DMS114 treated with DMSO at 0.1 percent for 48 hours (cell line): ENCODE measurements around the gene MT2A.

Source experiments
- DNase-seq: peaks from one replicate; lab custom pipeline; 2025; ENCODE audit not compliant: unreplicated experiment; lab: John Stamatoyannopoulos, UW

Gene MT2A

DNA sequence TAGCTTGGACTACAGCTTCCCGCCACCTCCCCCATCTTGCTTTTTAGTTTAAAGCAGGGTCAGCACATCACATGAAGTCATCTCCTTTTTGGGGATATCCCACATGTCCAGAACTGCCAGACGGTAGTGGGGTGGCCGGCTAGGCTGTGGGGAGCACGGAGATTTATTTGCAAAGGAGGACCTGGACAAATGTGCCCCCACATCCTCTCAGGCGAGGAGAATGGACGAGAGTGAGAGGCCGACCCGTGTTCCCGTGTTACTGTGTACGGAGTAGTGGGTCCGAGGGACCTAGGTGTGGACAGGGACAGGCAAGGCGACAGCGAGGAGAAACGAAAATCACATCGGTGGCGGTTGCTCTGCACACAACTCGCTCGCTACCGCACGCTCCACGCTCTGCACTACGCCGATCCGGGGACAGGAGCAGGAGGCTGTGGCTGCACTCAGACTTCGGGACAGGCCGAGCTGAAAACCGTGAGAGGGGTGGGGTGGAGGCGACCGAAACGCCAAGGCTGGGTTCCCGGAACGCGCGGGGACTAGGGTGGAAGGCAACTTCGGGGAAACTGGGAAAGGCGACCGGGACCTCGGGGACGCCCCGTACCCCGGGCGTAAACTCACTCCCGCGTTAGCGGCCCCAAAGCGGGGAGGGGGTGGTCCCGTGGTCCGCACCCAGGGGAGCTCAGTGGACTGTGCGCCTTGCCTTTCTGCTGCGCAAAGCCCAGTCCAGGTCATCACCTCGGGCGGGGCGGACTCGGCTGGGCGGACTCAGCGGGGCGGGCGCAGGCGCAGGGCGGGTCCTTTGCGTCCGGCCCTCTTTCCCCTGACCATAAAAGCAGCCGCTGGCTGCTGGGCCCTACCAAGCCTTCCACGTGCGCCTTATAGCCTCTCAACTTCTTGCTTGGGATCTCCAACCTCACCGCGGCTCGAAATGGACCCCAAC is 29.7 kb downstream of the MT2A start, which contains the start of gene MT1A:
TSS of gene MT1A (plus strand) at position 853 of the 937 bp plus-strand sequence. CDS start at position 926, 73 bp downstream.
- DNase-seq = peak; percentile 67

DNA sequence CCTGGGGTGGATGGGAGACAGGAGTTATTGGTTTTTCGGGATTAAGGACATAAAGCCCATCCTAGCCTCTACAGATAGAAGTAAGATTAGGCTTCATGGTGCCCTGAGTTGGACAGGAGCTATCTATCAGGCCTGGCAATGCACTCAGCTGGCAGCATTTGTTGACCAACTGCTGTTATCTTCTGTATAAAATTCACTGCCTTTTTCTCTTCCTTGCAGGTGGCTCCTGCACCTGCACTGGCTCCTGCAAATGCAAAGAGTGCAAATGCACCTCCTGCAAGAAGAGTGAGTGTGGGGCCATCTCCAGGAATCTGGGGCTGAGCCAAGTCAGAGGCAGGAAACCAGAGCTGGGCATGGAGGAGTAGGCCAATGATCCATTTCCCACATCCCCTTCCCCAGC is 30.7 kb downstream of the MT2A start:
- no peak for DNase-seq

- DNase-seq = no peak
Observed at GRCh38 chr16:56640076-56640475, 31.7 kb downstream of the MT2A start.

DNA sequence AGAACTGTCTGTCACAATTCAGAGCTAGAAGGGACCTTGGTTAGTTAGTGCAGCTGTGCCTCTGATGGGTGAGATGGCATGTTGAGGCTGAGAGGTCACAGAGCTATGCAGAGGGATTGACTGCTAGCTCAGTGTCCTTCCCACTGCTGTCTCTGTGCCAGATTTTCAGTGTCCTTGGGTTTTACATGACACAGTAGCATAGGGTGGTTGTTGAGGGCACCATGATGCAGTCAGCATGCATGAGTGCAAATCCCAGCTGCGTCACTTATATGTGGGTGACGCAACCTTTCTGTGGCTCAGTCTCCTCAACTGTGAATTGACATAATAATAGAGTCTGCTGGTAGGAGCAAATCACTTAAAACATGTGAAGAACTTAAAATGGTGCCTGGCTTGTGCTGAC is 32.8 kb downstream of the MT2A start:
- no peak for DNase-seq

DNA sequence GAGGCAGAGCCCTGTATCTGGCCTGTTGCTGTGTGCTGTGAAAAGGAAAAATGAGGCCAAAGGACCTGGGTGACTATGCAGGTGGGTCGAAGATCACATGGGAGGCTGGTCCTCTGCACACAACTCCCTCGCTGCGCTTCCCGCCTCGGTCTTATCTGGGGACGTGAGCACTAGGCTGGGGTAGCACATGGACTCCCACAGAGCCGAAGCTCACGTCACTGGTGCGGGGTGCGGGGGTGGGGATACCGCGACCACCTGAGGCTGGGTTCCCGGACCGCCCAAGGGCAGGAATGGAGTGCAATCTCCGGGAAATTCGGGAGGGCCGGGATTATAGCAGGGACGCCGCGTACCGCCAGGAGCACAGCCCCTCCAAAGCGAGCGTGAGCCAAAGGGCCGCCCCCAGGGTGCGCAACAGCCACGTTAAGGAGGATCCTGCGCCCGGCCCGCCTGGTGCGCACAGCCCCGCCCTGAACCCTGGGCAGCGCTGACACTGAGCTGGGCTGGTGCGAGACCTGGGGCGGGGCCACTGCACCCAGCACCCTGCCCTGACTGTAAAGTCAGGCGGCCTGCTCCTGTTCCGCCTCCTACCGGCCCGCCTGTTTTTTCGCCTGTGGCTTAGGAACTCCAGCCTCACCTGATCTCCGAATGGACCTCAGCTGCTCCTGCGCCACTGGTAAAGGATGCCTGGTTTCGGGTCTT is 34.8 kb downstream of the MT2A start:
- no peak for DNase-seq

DNA sequence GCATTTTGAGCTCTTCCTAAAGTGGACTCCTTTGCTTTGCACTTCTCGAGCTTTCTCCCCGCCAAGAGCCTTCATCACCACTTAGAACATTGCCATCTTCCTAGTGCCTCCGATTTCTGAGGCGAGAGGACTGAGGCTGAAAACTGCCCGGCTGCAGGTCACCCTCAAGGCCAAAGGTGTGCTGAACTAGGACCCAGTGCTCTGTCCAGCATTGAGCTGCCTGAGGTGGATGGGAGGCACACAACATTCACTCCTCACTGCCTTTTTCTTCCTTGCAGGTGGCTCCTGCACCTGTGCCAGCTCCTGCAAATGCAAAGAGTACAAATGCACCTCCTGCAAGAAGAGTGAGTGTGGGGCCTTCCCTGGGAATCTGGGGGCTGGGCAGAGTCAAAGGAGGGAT is 35.4 kb downstream of the MT2A start:
- no peak for DNase-seq

- DNase-seq = no peak
Observed at GRCh38 chr16:56645311-56645710, 36.9 kb downstream of the MT2A start.

- DNase-seq = no peak
Observed at GRCh38 chr16:56645838-56646237, 37.5 kb downstream of the MT2A start.

GRCh38 chr16:56647641-56648431 is 39.5 kb downstream of the MT2A start:
- DNase-seq = no peak

DNA sequence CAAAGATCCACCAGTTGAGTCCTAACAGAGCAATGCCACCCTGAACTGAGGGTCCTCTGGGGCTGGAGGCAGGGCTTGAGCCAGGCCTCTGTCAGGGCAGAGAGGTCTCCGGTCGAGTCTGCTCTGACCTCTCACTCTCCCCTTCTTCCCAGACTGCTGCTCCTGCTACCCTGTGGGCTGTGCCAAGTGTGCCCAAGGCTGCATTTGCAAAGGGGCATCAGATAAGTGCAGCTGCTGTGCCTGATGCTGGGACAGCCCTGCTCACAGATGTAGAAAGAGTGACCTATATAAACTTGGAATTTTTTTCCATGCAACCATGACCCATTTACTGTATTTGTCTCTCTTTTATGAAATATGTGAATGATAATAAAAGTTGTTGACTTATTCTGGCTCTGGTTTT is 40.9 kb downstream of the MT2A start:
- DNase-seq = no peak

- no peak for DNase-seq
Observed at GRCh38 chr16:56649820-56650219, 41.4 kb downstream of the MT2A start.

DNA sequence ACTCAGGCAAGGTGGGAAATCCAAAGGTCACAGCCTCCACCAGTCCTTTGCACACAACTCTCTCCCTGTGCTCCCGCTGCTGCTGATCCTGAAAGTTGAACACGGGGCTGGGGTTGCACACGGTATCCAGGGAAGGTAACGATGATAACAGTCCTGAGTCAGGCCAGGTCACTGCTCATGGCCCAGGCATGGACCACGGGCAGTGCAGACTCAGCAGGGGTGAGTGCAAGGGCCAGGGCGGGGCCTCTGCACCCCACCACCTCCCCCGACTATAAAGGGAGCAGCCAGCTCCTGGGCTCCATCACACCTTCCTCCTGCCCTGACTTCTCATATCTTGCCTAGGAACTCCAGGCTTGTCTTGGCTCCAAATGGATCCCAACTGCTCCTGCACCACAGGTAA is 43.2 kb downstream of the MT2A start, which contains the start of gene MT1B:
TSS of gene MT1B (plus strand) at position 301 of the 400 bp plus-strand sequence. CDS start at position 369, 68 bp downstream.
- no peak for DNase-seq

DNA sequence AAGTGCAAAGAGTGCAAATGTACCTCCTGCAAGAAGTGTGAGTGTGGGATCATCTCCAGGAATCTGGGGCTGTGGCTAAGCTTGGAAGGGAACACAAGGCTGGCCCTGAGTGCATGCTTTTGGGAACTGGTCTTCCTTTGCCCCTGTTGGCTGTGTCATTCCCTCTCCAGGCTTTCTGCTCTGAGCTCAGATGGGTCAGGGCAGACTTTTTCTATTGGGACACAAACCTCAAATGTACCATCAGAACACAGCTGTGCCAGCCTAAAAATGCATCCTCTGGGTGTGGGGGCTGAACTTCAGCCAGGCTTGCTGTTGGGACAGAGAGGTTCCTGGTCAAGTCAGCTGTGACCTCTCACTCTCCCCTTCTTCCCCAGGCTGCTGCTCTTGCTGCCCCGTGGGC is 44.2 kb downstream of the MT2A start:
- no peak for DNase-seq

DNA sequence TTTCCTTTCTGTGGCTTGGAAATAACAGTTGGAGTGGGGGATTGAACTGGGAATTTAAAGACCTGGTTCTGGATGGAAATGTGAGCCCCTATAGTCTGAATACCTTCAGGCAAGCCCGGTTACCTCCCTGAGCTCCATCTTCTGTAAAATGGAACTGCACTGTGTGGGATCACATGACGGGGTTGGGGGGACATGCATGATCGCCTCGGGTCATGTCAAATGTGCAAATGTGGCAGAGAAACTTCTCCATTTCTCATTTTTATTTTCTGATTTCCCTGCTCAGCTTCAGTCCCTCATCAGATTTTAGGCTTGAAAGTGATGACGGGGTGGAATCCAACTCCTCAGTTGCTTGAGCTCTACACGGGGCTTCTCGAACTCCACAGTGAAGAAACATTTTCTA is 44.8 kb downstream of the MT2A start:
- DNase-seq = no peak

DNA sequence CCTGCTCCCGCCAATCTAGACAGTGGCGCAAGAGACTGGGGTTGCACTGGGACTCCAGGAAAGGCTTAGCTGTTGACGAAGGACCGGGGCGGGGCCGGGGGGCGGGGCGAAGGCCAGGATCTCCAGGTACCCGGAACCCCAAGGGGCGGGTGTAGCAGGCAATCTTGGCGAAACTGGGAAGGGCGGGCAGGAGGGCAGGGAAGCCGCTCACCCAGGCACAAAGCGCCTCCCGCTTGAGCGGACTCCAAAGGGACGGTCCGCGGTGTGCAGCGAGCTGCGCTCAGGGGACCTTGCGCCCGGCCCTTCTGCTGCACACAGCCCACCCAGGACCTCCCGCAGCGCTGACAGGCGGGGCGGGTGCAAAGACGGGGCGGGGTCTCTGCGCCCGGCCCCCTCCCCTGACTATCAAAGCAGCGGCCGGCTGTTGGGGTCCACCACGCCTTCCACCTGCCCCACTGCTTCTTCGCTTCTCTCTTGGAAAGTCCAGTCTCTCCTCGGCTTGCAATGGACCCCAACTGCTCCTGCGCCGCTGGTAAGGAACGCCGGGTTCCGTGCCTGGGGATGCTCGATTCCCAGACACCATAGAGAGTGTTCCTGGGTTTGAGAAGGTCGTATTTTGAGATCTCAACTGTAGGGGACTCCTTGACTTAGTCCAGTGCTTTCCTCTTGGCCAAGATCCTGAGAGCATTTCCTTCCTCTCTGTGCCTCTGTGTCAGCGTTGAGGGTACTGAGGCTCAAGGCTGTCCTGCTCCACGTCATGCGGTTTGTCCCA is 49.4 kb downstream of the MT2A start, which contains the start of gene MT1F:
TSS of gene MT1F (plus strand) at position 405 of the 772 bp plus-strand sequence. CDS start at position 505, 100 bp downstream.
- peak; percentile 53 for DNase-seq

- DNase-seq = no peak
Observed at GRCh38 chr16:56658327-56658875, 50.0 kb downstream of the MT2A start.
